Activated CD8-positive, alpha-beta T cell treated with anti-CD3 and anti-CD28 coated beads for 36 hours (primary cell): ENCODE data around the gene TNFRSF11A. TPM values are rescaled to one million over a fixed set of nuclear protein-coding genes. Genes with fewer than 3 reads are reported as not detected.

ENCODE experiments used
- ATAC-seq: fragments of 200-7000 bp; cut with Tn5 transposase; one replicate; pipeline ENCODE4 v1.10.0; 2021; ENCODE audit warnings: mild to moderate bottlenecking, moderate library complexity
- CTCF ChIA-PET: fragments of 350-600 bp; sonication (Branson Sonifier 250); formaldehyde crosslinking; loops from one replicate; lab custom pipeline; 2021; ENCODE audit warnings: antibody characterized with exemption; lab: Charles Lee
- POLR2A ChIA-PET: fragments of 350-600 bp; sonication (Branson Sonifier 250); formaldehyde crosslinking; loops from one replicate; lab custom pipeline; 2021; ENCODE audit warnings: antibody characterized with exemption; lab: Charles Lee
- DNase-seq: peaks from one replicate; pipeline ENCODE4 v3.0.0-alpha.2; 2020
- H3K27ac Mint-ChIP-seq: one replicate; pipeline ENCODE4 v1.8.0; 2021; ENCODE audit warnings: mild to moderate bottlenecking, mixed read lengths
- H3K27me3 Mint-ChIP-seq: one replicate; pipeline ENCODE4 v1.8.0; 2021; ENCODE audit warnings: mixed read lengths
- H3K36me3 Mint-ChIP-seq: one replicate; pipeline ENCODE4 v1.8.0; 2021; ENCODE audit warnings: low read depth, mixed read lengths
- H3K4me1 Mint-ChIP-seq: one replicate; pipeline ENCODE4 v1.8.0; 2021; ENCODE audit warnings: low read depth, mixed read lengths
- H3K4me3 Mint-ChIP-seq: one replicate; pipeline ENCODE4 v1.8.0; 2021; ENCODE audit warnings: mild to moderate bottlenecking, moderate library complexity, mixed read lengths
- H3K9me3 Mint-ChIP-seq: one replicate; pipeline ENCODE4 v1.8.0; 2021; ENCODE audit warnings: mixed read lengths
- intact Hi-C: fragments of 100-400 bp; cut with micrococcal nuclease; formaldehyde crosslinking; loops from one replicate; pipeline ENCODE4 v1.10.0; 2022
- total RNA-seq, 2 experiments: library from RNA; stranded (reverse); gene quantifications; one replicate each; pipeline ENCODE4 v1.2.3, GENCODE V29; 2021
- TF ChIP-seq, protein P1 (sequence below): fragments of 200-600 bp; IDR thresholded peaks from one replicate; pipeline ENCODE4 v1.8.0; 2022; ENCODE audit warnings: antibody characterized with exemption, mild to moderate bottlenecking

The TNFRSF11A gene
- total RNA-seq, 2 experiments from 2014 or later, result 7.3 to 8.0 TPM

- DNase-seq (peak; percentile 41), ATAC-seq (peak; percentile 86)
- Mint-ChIP-seq H3K4me3 (no peak overlapping the region), H3K9me3 (no peaks in the 10 kb centered on the region), H3K27me3 (peaks cover 1% of the 10 kb centered on the region), H3K27ac (peak overlapping the region; percentile 66), H3K4me1 (peaks cover 25% of the 10 kb centered on the region), H3K36me3 (no peaks in the 10 kb centered on the region)
- POLR2A ChIA-PET, result no interaction called here
- TF ChIP-seq, protein P1, sequence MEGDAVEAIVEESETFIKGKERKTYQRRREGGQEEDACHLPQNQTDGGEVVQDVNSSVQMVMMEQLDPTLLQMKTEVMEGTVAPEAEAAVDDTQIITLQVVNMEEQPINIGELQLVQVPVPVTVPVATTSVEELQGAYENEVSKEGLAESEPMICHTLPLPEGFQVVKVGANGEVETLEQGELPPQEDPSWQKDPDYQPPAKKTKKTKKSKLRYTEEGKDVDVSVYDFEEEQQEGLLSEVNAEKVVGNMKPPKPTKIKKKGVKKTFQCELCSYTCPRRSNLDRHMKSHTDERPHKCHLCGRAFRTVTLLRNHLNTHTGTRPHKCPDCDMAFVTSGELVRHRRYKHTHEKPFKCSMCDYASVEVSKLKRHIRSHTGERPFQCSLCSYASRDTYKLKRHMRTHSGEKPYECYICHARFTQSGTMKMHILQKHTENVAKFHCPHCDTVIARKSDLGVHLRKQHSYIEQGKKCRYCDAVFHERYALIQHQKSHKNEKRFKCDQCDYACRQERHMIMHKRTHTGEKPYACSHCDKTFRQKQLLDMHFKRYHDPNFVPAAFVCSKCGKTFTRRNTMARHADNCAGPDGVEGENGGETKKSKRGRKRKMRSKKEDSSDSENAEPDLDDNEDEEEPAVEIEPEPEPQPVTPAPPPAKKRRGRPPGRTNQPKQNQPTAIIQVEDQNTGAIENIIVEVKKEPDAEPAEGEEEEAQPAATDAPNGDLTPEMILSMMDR, result no peak
- intact Hi-C loops, result no loop called here
- CTCF ChIA-PET, result interaction anchor here (1.7 to 2.7 kb wide), 2 partner anchors 57 to 61 kb away, joined by 4 to 9 read pairs; no protein-coding TSS in a partner anchor
Measured at GRCh38 chr18:62365420-62365819, 40.3 kb downstream of the TNFRSF11A start.

DNA sequence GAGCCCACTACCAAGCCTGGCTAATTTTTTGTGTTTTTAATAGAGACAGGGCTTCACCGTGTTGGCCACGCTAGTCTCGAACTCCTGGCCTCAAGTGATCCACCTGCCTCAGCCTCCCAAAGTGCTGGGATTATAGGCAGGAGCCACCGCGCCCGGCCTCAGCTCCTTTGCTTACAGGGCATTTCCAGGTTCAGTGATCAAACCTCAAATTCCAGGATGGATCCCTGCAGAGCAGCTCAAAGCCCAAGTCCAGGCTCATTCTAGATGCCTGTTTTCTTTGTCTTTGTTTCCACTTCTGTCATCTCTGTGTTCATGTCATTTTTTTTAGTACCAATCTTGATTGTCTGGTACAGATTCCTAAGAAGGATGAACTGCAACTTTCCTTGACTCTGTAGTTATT lies 41.9 kb downstream of the TNFRSF11A start:
- Mint-ChIP-seq H3K36me3 (no peaks in the 10 kb centered on the region), H3K4me1 (peaks cover 25% of the 10 kb centered on the region), H3K27me3 (peaks cover 1% of the 10 kb centered on the region), H3K4me3 (no peak overlapping the region), H3K9me3 (no peaks in the 10 kb centered on the region), H3K27ac (no peak overlapping the region)
- ChIA-PET POLR2A (no interaction called here), CTCF (interaction anchor here (1.1 to 2.7 kb wide), 2 partner anchors 59 to 217 kb away, joined by 3 to 9 read pairs; no protein-coding TSS in a partner anchor)
- ATAC-seq (no peak), DNase-seq (no peak)
- TF ChIP-seq, protein P1, result no peak
- intact Hi-C loops, result no loop called here

DNA sequence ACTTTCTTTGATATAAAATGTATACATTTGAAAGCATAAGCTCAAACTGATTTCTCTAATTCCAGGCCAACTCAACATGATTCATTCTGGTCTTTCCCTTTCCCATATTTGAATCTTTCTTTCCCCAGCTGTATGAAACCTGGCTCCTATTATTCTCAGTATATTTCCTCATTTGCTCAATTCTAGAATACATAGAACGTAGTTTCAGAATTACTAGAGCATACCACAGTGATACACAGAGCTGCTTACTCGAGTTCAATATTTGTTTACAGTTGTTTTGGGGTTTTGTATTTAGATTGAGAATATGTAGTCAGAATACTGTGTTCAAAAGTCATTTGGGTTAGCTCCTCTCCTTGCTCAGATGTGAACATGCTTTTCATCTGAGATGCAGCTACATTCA lies 43.0 kb downstream of the TNFRSF11A start:
- ATAC-seq, result peak; percentile 14
- TF ChIP-seq, protein P1, result no peak
- no peaks in the 10 kb centered on the region for H3K9me3 Mint-ChIP-seq
- no peaks in the 10 kb centered on the region for H3K36me3 Mint-ChIP-seq
- no peak for DNase-seq
- intact Hi-C loops, result no loop called here
- CTCF ChIA-PET, result interaction anchor here (0.8 to 1.2 kb wide), 3 partner anchors 12 to 29 kb away, joined by 3 to 4 read pairs (median 3); no protein-coding TSS in a partner anchor
- no peak overlapping the region for H3K4me3 Mint-ChIP-seq
- POLR2A ChIA-PET, result no interaction called here
- no peak overlapping the region for H3K27ac Mint-ChIP-seq
- H3K4me1 Mint-ChIP-seq, result peaks cover 27% of the 10 kb centered on the region
- H3K27me3 Mint-ChIP-seq, result no peaks in the 10 kb centered on the region

GRCh38 chr18:62369129-62369644 lies 44.1 kb downstream of the TNFRSF11A start:
- DNase-seq (no peak), ATAC-seq (no peak)
- intact Hi-C loops, result no loop called here
- ChIA-PET CTCF (interaction anchor here (1.2 kb wide), 1 partner anchor 10 kb away, joined by 4 read pairs; no protein-coding TSS in a partner anchor), POLR2A (no interaction called here)
- no peaks in the 10 kb centered on the region for H3K9me3 Mint-ChIP-seq
- peaks cover 26% of the 10 kb centered on the region for H3K4me1 Mint-ChIP-seq
- TF ChIP-seq, protein P1, result no peak
- H3K36me3 Mint-ChIP-seq, result no peaks in the 10 kb centered on the region
- no peak overlapping the region for H3K4me3 Mint-ChIP-seq
- H3K27ac Mint-ChIP-seq, result no peak overlapping the region
- no peaks in the 10 kb centered on the region for H3K27me3 Mint-ChIP-seq

GRCh38 chr18:62370366-62370765 lies 45.3 kb downstream of the TNFRSF11A start:
- peaks cover 21% of the 10 kb centered on the region for H3K4me1 Mint-ChIP-seq
- H3K36me3 Mint-ChIP-seq, result no peaks in the 10 kb centered on the region
- ChIA-PET CTCF (no interaction called here), POLR2A (no interaction called here)
- H3K27ac Mint-ChIP-seq, result no peak overlapping the region
- H3K27me3 Mint-ChIP-seq, result no peaks in the 10 kb centered on the region
- ATAC-seq, result no peak
- no peak overlapping the region for H3K4me3 Mint-ChIP-seq
- intact Hi-C loops, result no loop called here
- no peaks in the 10 kb centered on the region for H3K9me3 Mint-ChIP-seq
- DNase-seq, result no peak
- TF ChIP-seq, protein P1, result no peak
